Measurements from ENCODE around the gene PRAF2.

The PRAF2 gene

GRCh38 chrX:49041744-49042580 lies 31.8 kb downstream of the PRAF2 start:
- DNase-seq = no peak

GRCh38 chrX:49040376-49040955 lies 33.3 kb downstream of the PRAF2 start:
- DNase-seq = no peak

GRCh38 chrX:49039598-49040375 lies 34.0 kb downstream of the PRAF2 start:
- peak; percentile 66 for DNase-seq

GRCh38 chrX:49037883-49038475 lies 35.8 kb downstream of the PRAF2 start:
- no peak for DNase-seq

GRCh38 chrX:49030283-49030682 lies 43.5 kb downstream of the PRAF2 start:
- DNase-seq = no peak

GRCh38 chrX:49029876-49030275 lies 43.9 kb downstream of the PRAF2 start:
- no peak for DNase-seq

All from NCI-H2107 (cell line).